HAP-1 (cell line): ENCODE measurements around the gene NEK6.

Experiments used
- DNase-seq, 2 experiments: peaks; one replicate each; pipeline ENCODE4 v3.0.0-alpha.2; 2016 to 2020; ENCODE audit warnings: low spot score in 2 of 2
- H3K27me3 ChIP-seq: fragments of 250-450 bp; sonication (Bioruptor Pico); 2 replicates; pipeline ENCODE4 v1.5.1; 2020; ENCODE audit warnings: low read depth, mild to moderate bottlenecking, moderate library complexity
- H3K36me3 ChIP-seq: fragments of 250-450 bp; sonication (Bioruptor Pico); replicated peaks from 2 replicates; pipeline ENCODE4 v1.5.1; 2020; ENCODE audit warnings: mild to moderate bottlenecking
- H3K4me1 ChIP-seq: fragments of 250-450 bp; sonication (Bioruptor Pico); 2 replicates; pipeline ENCODE4 v1.5.1; 2020; ENCODE audit warnings: mild to moderate bottlenecking
- H3K4me3 ChIP-seq: fragments of 250-450 bp; sonication (Bioruptor Pico); 2 replicates; pipeline ENCODE4 v1.5.1; 2020; ENCODE audit warnings: mild to moderate bottlenecking, moderate library complexity
- H3K9me3 ChIP-seq: fragments of 250-450 bp; sonication (Bioruptor Pico); 2 replicates; pipeline ENCODE4 v1.5.1; 2020; ENCODE audit warnings: mild to moderate bottlenecking, moderate library complexity
- in situ Hi-C: fragments of 300-500 bp; cut with MboI; formaldehyde crosslinking; loops from 3 replicates; pipeline ENCODE4 v1.14.3; 2020; ENCODE audit warnings: low sequenced_read_pairs, inconsistent platforms, mixed read lengths

NEK6 gene

DNA sequence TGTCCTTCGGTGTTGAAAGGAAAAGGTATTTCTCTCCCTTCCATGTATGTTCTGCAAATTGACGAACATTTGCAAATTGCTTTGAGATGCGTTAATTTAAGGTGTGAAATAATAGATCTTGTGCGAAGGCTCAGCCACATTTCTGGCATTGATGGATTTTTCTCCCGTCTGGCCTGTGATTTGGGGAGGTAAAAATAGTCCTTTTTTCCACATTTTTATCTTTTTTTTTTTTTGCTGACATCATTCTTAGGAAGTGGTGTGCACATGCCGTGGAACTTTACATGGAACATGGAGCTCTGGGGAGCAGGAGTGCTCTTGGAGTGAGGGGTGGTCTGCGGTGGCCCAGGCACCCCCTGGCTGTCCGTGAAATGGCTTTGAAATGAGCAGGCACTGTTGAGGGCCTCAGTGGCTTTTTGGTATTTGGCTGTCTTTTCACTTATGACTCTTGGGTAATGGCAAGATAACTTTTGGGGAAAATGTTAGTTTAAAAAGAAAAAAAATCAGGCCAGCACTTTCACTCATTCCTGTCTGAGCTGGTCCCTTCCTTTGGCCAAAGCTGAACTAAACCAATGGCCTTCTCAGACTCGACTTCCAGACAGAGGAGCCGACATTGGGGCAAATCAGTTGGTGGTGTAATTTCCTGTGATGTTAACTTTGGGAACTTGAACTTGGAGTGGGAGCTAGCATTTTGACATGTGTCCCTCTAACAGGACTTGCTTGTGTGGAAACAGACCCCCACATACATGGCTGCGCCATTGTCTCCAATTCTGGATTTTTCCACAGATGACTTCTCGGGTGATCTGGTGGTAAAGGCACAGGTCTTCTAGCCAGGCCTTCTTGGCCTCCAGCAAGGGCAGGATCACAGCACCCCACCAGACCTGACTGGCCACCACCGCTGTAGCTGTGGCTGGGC lies 4.2 kb downstream of the NEK6 start:
- H3K4me1 ChIP-seq, result peaks cover 32% of the 10 kb centered on the region
- H3K4me3 ChIP-seq, result no peak overlapping the region
- H3K36me3 ChIP-seq, result peaks cover 7% of the 10 kb centered on the region; the same call in 1 of the 2 replicates
- in situ Hi-C loops, result no loop called here
- DNase-seq, result no peak
- H3K27me3 ChIP-seq, result no peaks in the 10 kb centered on the region
- H3K9me3 ChIP-seq, result no peaks in the 10 kb centered on the region

DNA sequence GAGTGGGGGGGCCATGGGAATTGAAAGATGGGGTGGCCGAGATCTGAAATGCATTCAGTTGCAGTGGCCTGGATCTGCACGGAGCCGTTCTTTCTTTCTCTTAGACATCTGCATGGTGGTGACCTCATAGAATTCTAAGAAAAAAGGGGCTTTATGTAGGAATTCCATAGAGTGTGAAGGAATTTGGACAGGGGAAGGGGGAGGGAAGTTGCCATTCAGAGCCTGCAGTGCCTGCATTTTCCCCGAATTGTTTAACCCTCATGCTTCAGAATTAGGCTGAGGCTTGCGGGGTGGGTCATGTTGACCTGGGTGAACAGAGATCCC lies 4.9 kb downstream of the NEK6 start:
- H3K9me3 ChIP-seq, result no peaks in the 10 kb centered on the region
- peaks cover 29% of the 10 kb centered on the region for H3K4me1 ChIP-seq
- H3K27me3 ChIP-seq, result no peaks in the 10 kb centered on the region
- peak; percentile 76 to 84 for DNase-seq
- in situ Hi-C loops, result no loop called here
- no peak overlapping the region for H3K4me3 ChIP-seq
- peaks cover 7% of the 10 kb centered on the region; the same call in 1 of the 2 replicates for H3K36me3 ChIP-seq

DNA sequence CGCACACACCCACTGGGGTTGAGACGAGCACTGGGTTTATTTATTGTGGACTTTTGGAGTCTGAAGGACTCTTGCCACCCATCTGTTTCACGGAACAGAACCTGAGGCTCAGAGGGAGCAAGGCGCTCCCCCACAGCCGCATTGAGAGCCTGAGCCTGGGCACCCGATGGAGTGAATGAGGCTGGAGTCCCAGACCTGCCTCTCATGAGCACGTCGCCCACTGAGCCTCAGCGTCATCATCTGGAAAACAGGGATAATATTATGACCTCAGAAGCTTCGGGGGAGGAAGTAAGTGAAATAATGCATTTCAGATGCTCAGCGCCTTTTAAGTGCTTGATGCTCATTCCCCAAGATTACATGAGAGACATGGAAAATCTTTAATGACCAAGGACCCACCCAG lies 5.5 kb downstream of the NEK6 start:
- Histone ChIP-seq H3K9me3 (no peaks in the 10 kb centered on the region), H3K4me1 (peaks cover 29% of the 10 kb centered on the region), H3K36me3 (peaks cover 7% of the 10 kb centered on the region; the same call in 1 of the 2 replicates), H3K4me3 (no peak overlapping the region), H3K27me3 (no peaks in the 10 kb centered on the region)
- in situ Hi-C loops, result no loop called here
- no peak for DNase-seq

DNA sequence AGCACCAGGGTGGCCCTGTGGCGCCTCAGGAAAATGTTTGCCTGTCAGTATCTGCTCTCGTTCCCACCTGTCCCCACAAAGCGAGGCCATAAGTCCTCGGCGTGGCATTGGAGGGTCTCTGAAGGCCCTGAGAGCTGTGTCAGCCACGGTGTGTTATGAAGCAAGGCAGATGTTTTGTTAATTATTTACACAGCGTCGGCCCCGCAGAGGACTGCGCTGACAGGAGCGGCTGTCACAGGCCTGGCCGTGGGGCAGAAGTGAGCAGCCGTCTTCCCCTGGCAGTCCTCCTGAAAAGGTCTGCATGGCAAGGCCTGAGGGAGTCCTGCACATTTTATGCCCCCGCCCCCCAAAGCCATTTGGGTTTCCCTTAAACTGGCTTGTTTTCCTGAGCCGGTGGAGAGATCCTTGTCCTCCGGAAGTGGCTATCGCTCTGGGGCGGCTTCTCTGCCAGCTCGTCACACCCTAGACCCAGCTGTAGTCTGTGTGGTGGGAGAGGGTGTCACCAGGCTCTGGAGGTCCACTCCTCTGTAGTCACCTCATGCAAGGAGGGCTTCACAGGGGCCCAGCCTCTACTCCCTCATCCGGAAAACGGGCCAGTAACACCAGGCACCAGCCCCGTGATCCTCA lies 6.2 kb downstream of the NEK6 start:
- DNase-seq, result no peak
- Histone ChIP-seq H3K36me3 (peaks cover 7% of the 10 kb centered on the region; the same call in 1 of the 2 replicates), H3K27me3 (no peaks in the 10 kb centered on the region), H3K4me1 (peaks cover 29% of the 10 kb centered on the region), H3K4me3 (no peak overlapping the region), H3K9me3 (no peaks in the 10 kb centered on the region)
- in situ Hi-C loops, result no loop called here

DNA sequence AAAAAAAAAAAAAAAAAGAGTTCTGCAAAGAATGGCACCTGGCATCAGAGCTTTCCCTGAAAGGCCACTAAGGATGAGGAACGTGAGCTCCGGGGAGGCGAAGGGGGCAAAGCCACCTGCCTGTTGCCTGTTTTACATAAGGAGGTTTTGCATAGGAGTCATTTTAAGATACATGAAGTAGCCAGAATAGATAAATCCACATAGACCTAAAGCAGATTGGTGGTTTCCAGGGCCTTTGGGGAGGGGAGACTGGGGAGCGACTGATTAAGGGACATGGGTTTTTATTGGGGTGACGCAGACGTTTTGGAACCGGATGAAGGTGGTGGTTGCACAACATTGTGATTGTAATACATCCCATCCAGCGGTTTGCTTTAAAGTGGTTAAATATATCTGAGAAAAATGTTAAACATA lies 7.1 kb downstream of the NEK6 start:
- in situ Hi-C loops, result no loop called here
- H3K4me1 ChIP-seq, result peaks cover 29% of the 10 kb centered on the region
- H3K36me3 ChIP-seq, result peaks cover 7% of the 10 kb centered on the region; the same call in 1 of the 2 replicates
- no peak for DNase-seq
- H3K4me3 ChIP-seq, result no peak overlapping the region
- H3K9me3 ChIP-seq, result no peaks in the 10 kb centered on the region
- H3K27me3 ChIP-seq, result no peaks in the 10 kb centered on the region

DNA sequence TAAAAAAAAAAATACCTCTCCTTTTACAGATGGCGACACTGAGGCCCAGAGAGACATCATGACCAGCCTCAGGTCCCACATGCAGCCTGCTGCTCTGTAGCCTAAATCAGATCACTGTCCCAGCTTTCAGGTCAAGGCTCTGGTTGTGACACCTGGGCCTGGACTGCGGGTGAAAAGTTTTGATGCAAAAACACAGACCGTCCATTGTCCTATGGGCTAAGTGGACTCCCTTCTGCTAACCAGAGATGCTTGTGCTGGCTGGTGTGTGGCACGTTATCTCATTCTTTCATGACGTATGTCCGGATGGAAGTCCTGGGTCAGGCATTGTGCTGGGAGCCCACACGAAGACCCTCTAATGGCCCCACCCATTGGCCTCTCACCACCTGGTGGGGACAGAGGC lies 7.8 kb downstream of the NEK6 start:
- DNase-seq, result no peak
- no peaks in the 10 kb centered on the region for H3K9me3 ChIP-seq
- peaks cover 28% of the 10 kb centered on the region for H3K4me1 ChIP-seq
- no peak overlapping the region for H3K4me3 ChIP-seq
- in situ Hi-C loops, result no loop called here
- H3K36me3 ChIP-seq, result peaks cover 7% of the 10 kb centered on the region; the same call in 1 of the 2 replicates
- no peaks in the 10 kb centered on the region for H3K27me3 ChIP-seq

DNA sequence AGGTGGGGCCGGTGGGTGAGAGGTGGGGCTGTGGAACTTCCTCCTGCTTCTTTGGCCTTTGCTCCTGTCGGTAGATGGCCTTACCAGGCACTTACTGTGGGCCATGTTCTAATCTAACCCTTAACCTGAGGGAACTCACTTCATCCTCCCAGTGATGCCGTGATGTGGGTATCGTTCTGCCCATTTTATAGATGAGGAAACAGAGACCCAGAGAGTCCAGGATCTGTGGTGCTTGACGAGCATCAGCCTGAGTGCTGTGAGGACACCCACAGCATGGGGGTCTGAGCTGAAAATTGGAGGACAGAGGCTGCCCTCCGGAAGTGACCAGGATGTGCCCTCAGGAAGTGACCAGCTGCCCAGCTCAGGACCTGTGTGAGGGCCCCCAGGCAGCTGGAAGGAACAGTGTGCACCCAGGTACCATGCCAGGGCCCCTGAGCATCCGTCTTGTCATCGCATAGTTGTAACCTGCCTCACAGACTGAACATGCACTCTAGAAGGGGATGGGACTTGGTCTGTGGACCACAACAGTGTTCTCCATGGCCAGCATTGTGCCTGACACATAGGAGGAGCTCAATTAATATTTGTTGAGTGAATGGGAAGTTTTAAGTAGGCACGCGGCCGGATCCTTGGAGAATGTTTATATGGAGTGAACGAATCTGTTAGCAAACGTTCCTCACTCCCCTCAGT lies 8.5 kb downstream of the NEK6 start:
- H3K9me3 ChIP-seq, result no peaks in the 10 kb centered on the region
- in situ Hi-C loops, result no loop called here
- peaks cover 9% of the 10 kb centered on the region; the same call in 1 of the 2 replicates for H3K36me3 ChIP-seq
- DNase-seq, result no peak
- H3K4me1 ChIP-seq, result peaks cover 20% of the 10 kb centered on the region
- no peak overlapping the region for H3K4me3 ChIP-seq
- H3K27me3 ChIP-seq, result no peaks in the 10 kb centered on the region

DNA sequence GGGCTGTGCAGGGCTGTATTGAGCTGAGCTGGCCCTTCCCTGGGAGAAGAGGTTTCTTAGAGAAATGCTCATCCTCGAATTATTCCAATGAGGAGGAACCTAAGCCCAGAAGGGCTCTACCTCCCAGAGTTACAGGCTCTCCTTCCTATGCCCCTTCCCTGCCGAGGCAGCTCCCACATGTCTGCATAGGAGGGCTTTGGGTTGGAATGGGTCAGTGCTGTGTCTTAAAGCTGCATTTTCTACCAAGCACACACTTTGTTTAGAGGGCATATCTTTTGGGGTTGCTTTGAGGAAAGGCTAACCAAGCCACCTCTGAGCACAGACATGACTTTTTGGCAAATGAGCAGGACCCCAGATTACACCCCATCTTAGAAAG lies 9.1 kb downstream of the NEK6 start:
- H3K36me3 ChIP-seq, result peaks cover 10% of the 10 kb centered on the region; the same call in 1 of the 2 replicates
- no peak overlapping the region for H3K4me3 ChIP-seq
- H3K9me3 ChIP-seq, result no peaks in the 10 kb centered on the region
- H3K27me3 ChIP-seq, result no peaks in the 10 kb centered on the region
- in situ Hi-C loops, result no loop called here
- peaks cover 15% of the 10 kb centered on the region for H3K4me1 ChIP-seq
- DNase-seq, result no peak

DNA sequence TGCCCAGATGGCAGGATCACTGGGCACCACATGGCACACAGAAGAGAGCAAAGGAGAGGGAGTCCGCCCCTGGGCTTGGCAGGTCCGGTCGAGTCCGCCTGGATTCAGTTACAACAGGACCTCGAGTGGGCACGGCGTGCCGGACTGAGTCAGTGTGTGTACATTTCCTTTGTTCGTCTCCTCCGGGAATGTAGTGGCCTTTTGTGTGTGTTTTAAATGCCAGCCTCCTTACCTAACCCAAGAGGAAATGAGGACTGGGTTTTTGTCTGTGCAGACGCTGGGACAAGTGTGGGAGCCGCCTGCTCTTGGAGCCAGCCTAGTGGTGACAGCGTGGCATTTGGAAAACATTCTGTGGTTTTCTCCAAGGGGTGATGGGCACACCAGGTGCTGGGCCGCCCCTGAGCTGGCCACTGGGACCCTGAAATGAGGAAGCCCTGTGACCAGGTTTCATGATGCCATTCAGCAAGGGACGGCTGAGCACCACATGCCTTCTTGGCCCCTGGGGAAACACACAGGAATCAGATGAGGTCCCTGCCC lies 9.6 kb downstream of the NEK6 start:
- DNase-seq, result no peak
- in situ Hi-C loops, result no loop called here
- H3K4me1 ChIP-seq, result peaks cover 10% of the 10 kb centered on the region

DNA sequence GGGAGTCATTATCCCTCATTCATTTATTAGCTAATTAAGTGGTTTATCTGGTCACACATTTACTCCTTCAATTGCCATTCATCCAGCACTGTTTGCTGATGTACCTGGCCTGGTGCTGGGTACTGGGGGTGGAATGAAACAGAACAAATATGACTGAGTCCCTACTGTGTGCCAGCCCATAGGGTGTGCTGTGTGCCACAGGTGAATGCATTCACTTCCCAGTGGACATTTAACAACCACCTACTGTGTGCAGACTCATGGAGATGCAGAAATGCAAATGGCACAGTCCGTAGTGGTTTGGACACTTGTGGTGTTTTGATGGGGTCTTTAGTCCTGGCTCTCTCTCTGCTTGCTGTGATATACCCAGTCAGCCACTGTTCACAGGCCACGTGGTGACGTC lies 10.5 kb downstream of the NEK6 start:
- Histone ChIP-seq H3K27me3 (no peaks in the 10 kb centered on the region), H3K4me1 (peaks cover under 1% of the 10 kb centered on the region), H3K4me3 (no peak overlapping the region), H3K9me3 (no peaks in the 10 kb centered on the region), H3K36me3 (peaks cover 7% of the 10 kb centered on the region; the same call in 1 of the 2 replicates)
- in situ Hi-C loops, result no loop called here
- no peak for DNase-seq

More for the DNA sequence above, 9.6 kb downstream of the NEK6 start:
- Histone ChIP-seq H3K4me3 (no peak overlapping the region), H3K27me3 (no peaks in the 10 kb centered on the region), H3K9me3 (no peaks in the 10 kb centered on the region), H3K36me3 (peaks cover 10% of the 10 kb centered on the region; the same call in 1 of the 2 replicates)

DNA sequence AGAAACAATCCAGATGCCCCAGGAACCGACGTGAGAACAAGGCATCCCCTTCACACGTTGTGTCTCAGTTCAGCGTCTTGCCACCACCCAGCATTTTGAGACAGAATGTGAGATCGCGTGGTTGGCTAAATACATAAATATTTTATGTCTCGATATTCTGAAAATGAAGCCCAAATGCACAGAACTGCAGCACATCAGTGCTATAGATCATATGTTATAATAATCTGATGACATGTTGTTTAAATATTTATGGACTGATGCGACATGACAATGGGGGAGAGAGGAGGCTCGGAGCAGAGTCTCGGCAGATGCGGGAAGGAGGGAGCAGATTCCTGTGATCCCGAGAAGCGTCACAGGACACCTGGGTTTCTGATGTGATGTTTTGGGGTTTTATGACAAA lies 10.9 kb downstream of the NEK6 start:
- H3K4me3 ChIP-seq, result no peak overlapping the region
- H3K4me1 ChIP-seq, result no peaks in the 10 kb centered on the region; the same call in none of the 2 replicates
- H3K36me3 ChIP-seq, result peaks cover 3% of the 10 kb centered on the region; the same call in 1 of the 2 replicates
- in situ Hi-C loops, result no loop called here
- no peaks in the 10 kb centered on the region for H3K27me3 ChIP-seq
- H3K9me3 ChIP-seq, result no peaks in the 10 kb centered on the region
- DNase-seq, result no peak

DNA sequence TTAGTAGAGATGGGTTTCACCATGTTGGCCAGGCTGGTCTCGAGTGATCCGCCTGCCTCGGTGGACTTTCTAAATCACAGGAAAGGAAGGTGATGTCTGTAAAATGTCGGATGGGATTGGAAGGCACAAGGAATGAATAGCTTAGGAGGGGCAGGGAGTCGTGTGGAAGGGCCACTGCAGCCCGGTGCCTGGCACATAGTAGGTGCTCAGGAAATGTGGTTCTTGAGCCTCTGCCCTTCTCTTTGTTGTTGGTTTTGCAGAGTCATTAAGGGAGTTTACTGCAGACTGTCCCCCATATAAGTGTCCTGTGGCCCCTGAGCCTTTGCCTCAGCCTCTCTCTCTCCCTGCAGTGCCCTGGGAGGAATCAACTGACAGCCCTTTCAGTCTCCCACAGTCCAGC lies 11.8 kb downstream of the NEK6 start:
- Histone ChIP-seq H3K4me3 (no peak overlapping the region), H3K27me3 (no peaks in the 10 kb centered on the region), H3K36me3 (peaks cover 2% of the 10 kb centered on the region; the same call in 1 of the 2 replicates), H3K4me1 (no peaks in the 10 kb centered on the region; the same call in 1 of the 2 replicates), H3K9me3 (no peaks in the 10 kb centered on the region)
- in situ Hi-C loops, result no loop called here
- no peak for DNase-seq

DNA sequence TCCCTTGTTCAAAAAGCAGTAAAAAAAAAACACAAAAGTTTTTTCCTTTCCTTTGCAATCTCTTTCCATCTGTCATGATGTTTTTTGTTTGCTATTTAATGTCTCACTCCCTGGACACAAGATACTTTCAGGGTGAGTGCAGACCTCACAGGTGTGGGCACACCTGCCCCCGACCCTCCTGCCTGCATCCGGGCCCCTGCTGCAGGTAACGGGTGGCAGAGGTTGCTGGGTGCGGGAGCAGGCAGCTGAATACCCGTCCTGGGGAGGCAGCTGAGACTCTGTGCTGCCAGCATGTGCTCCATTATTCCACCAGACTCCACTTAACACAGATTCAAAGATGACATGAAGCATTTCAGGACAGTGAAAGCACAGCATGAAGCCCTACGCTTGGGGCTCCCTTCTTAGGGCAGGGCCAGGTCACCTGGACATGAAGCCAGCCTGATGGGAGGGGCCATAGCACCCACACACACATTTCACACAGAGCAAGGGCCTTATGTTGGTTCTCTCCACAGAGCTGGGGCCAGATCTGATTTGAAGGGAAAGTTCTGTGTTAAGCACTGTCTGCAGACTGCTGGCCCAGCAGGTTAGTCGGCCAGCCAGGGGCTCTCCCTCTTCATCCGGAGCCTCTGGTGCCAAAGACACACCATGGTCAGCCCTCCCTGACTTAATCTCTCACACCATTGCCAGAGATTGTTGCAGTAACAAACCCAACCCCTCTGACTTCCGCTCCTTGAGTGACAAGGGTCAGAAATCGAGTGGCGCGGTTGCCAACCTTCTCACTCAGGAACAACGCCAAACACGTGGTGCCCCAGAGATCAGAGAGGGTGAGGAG lies 13.0 kb downstream of the NEK6 start:
- H3K36me3 ChIP-seq, result peaks cover 2% of the 10 kb centered on the region; the same call in 1 of the 2 replicates
- no peaks in the 10 kb centered on the region for H3K27me3 ChIP-seq
- in situ Hi-C loops, result no loop called here
- no peak for DNase-seq
- H3K4me3 ChIP-seq, result no peak overlapping the region
- H3K4me1 ChIP-seq, result no peaks in the 10 kb centered on the region; the same call in 1 of the 2 replicates
- no peaks in the 10 kb centered on the region for H3K9me3 ChIP-seq
